ENCODE results near the gene PNPLA7. TPM values are rescaled to one million over a fixed set of nuclear protein-coding genes. Genes with fewer than 3 reads are reported as not detected.

The PNPLA7 gene
- total RNA-seq (2021; ENCODE audit: unreplicated experiment) (1.8 TPM), Bru-seq, nascent RNA (percentile 31 among the genes with signal in this experiment), BruChase-seq, experiment 1, labeled RNA remaining after a 6-hour chase (percentile 48 among the genes with signal in this experiment), BruChase-seq, experiment 2, labeled RNA remaining after a 2-hour chase (percentile 35 among the genes with signal in this experiment)
- polyA plus RNA-seq (2012): 1.00 and 1.1 TPM in 2 replicates
- long read RNA-seq, partial matches to known transcripts: 1 of 2 reads
- long read RNA-seq, other reads (novel, unspliced or antisense): 1 of 2 reads

DNA sequence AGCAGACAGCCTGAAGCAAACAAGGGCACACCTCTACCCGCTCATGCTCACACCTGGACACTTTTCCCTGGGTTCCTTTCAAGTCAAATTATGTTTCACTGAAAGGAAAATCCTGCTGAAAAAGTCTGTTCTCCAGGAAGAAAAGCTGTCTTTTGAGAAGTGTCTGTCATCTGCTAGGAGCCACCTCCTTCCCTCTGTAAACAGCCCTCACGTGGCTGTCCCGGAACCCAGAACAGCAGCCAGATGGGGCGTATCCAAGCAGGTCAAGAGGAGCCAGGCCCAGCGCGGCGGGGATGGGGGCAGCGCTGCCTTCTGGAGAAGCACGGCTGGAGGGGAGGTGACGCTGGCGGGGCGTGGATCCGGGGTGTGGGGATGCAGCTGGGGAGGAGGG lies at the start of gene PNPLA7:
Gene PNPLA7 (minus strand): TSS at position 172 of the 391 bp plus-strand sequence. CDS start 205 bp downstream, outside the sequence.
- POLR2A ChIA-PET: no interaction called here
- H3K4me1 ChIP-seq (ENCODE audit: control insufficient read depth in 1 of 2, insufficient read depth in 2 of 2, low read length in 2 of 2): peaks cover 11 to 22% of the 10 kb centered on the region in 2 experiments
- intact Hi-C loops (cut with micrococcal nuclease): no loop called here

More for the DNA sequence above, at the start of gene PNPLA7:
- no peaks in the 10 kb centered on the region for H3K27me3 ChIP-seq (ENCODE audit: insufficient read depth, low read length)
- peak within 1 kb of the TSS; percentile 82 for H3K4me2 ChIP-seq (ENCODE audit: low read length)
- H2AFZ ChIP-seq (ENCODE audit: low read depth, low read length, poor library complexity, severe bottlenecking): no peak within 1 kb of the TSS
- ATAC-seq (peak; percentile 59), DNase-seq (ENCODE audit: low read depth, low spot score) (peak; percentile 49)
- no peaks in the 10 kb centered on the region for H3K9me2 ChIP-seq (ENCODE audit: insufficient read depth)
- H3K27ac ChIP-seq (ENCODE audit: low read depth, low read length): peak within 1 kb of the TSS; percentile 87
- H3K79me2 ChIP-seq (ENCODE audit: insufficient read depth, low read length): peaks cover 16% of the 10 kb centered on the region
- TF ChIP-seq CBX3 (IDR thresholded peaks at IDR 0.05; ENCODE audit: low read depth) (no peak), TCF7L2 (IDR thresholded peaks at IDR 0.05; ENCODE audit: borderline replicate concordance, extremely low read depth, insufficient read depth, insufficient read length) (peak; percentile 14), ZNF274 (IDR thresholded peaks at IDR 0.05; ENCODE audit: low read depth, low read length) (no peak), SRF (IDR thresholded peaks at IDR 0.05; ENCODE audit: low read depth) (no peak), MAX (IDR thresholded peaks at IDR 0.05) (peak; percentile 92), FOSL1 (IDR thresholded peaks at IDR 0.05; ENCODE audit: low read depth) (no peak), ATF3 (IDR thresholded peaks at IDR 0.05) (no peak), EZH2phosphoT487 (IDR thresholded peaks at IDR 0.05; ENCODE audit: borderline replicate concordance) (no peak), ZBTB33 (IDR thresholded peaks at IDR 0.05; ENCODE audit: extremely low read depth, insufficient replicate concordance, low read length) (no peak), YY1 (IDR thresholded peaks at IDR 0.05; ENCODE audit: extremely low read depth, insufficient replicate concordance, low read depth, low read length) (no peak), EZH2 (IDR thresholded peaks at IDR 0.05) (no peak), POLR2AphosphoS5 (IDR thresholded peaks at IDR 0.05; ENCODE audit: low read depth, low read length) (peak; percentile 38; the same call in 1 of the 2 replicates), ELF1 (IDR thresholded peaks at IDR 0.05; ENCODE audit: borderline replicate concordance, low read depth) (no peak; the same call in 1 of the 2 replicates), ZFX (IDR thresholded peaks at IDR 0.05) (no peak)
- TF ChIP-seq, protein P1, sequence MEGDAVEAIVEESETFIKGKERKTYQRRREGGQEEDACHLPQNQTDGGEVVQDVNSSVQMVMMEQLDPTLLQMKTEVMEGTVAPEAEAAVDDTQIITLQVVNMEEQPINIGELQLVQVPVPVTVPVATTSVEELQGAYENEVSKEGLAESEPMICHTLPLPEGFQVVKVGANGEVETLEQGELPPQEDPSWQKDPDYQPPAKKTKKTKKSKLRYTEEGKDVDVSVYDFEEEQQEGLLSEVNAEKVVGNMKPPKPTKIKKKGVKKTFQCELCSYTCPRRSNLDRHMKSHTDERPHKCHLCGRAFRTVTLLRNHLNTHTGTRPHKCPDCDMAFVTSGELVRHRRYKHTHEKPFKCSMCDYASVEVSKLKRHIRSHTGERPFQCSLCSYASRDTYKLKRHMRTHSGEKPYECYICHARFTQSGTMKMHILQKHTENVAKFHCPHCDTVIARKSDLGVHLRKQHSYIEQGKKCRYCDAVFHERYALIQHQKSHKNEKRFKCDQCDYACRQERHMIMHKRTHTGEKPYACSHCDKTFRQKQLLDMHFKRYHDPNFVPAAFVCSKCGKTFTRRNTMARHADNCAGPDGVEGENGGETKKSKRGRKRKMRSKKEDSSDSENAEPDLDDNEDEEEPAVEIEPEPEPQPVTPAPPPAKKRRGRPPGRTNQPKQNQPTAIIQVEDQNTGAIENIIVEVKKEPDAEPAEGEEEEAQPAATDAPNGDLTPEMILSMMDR (IDR thresholded peaks at IDR 0.05 in 2 of 3, conservative IDR thresholded peaks at IDR 0.05 in 1 of 3; ENCODE audit: borderline replicate concordance in 1 of 3, insufficient read depth in 1 of 3, low read depth in 2 of 3, low read length in 2 of 3): no peak
- RAD21 ChIA-PET (ENCODE audit: low non-redundant PET in 1 of 2, low total read pairs in 2 of 2, uncharacterized antibody in 2 of 2, unreplicated experiment in 2 of 2): no interaction called here
- CTCF ChIA-PET: no interaction called here
- peak within 1 kb of the TSS; percentile 51 to 63 for H3K4me3 ChIP-seq (replicated peaks in 1 of 2; ENCODE audit: low read depth in 1 of 2, low read length in 2 of 2)
- H4K20me1 ChIP-seq (ENCODE audit: insufficient read depth): peaks cover 5% of the 10 kb centered on the region; the same call in 1 of the 2 replicates
- H3K9ac ChIP-seq (ENCODE audit: low read length): peak within 1 kb of the TSS; percentile 62
- no TSS peak for BruUV-seq (replicated peaks)
- peaks cover 0 to 11% of the 10 kb centered on the region in 2 experiments; a peak in 3 of 4 replicates for H3K9me3 ChIP-seq (ENCODE audit: control insufficient read depth in 1 of 2, insufficient read depth in 1 of 2, low read depth in 1 of 2, low read length in 2 of 2)
- peaks cover 10% of the 10 kb centered on the region in 2 experiments; a peak in 3 of 4 replicates for H3K36me3 ChIP-seq (ENCODE audit: control insufficient read depth in 1 of 2, insufficient read depth in 2 of 2, low read length in 2 of 2)
